H9 (cell line): ENCODE results near the gene PDHX. TPM values are rescaled to one million over a fixed set of nuclear protein-coding genes. Genes with fewer than 3 reads are reported as not detected.

Experiments
- DNase-seq: peaks from one replicate; pipeline ENCODE4 v3.0.0-alpha.2; 2017
- H2AFZ ChIP-seq: one replicate; pipeline ENCODE4 v1.6.1; 2013; ENCODE audit warnings: mild to moderate bottlenecking, low read length, control low read depth, moderate library complexity
- H2AK5ac ChIP-seq: 2 replicates; pipeline ENCODE4 v1.6.1; 2013; ENCODE audit warnings: low read length, control low read depth, mixed read lengths; ENCODE audit not compliant: insufficient read length
- H2BK120ac ChIP-seq: one replicate; pipeline ENCODE4 v1.6.1; 2013; ENCODE audit warnings: low read depth, mild to moderate bottlenecking, low read length, control low read depth, inconsistent platforms; ENCODE audit not compliant: poor library complexity, severe bottlenecking
- H2BK12ac ChIP-seq: 2 replicates; pipeline ENCODE4 v1.6.1; 2013; ENCODE audit warnings: low read length, control low read depth, mixed read lengths, low read depth; ENCODE audit not compliant: insufficient read length
- H2BK15ac ChIP-seq: 2 replicates; pipeline ENCODE4 v1.6.1; 2013; ENCODE audit warnings: low read depth, low read length, control low read depth
- H2BK20ac ChIP-seq: one replicate; pipeline ENCODE4 v1.6.1; 2013; ENCODE audit warnings: low read depth, mild to moderate bottlenecking, low read length, control low read depth, inconsistent platforms; ENCODE audit not compliant: poor library complexity, severe bottlenecking
- H2BK5ac ChIP-seq: 2 replicates; pipeline ENCODE4 v1.6.1; 2013; ENCODE audit warnings: low read length, control low read depth, mixed read lengths; ENCODE audit not compliant: insufficient read length
- H3K14ac ChIP-seq: 2 replicates; pipeline ENCODE4 v1.6.1; 2013; ENCODE audit warnings: low read length, control low read depth; ENCODE audit not compliant: insufficient read depth
- H3K18ac ChIP-seq: 2 replicates; pipeline ENCODE4 v1.6.1; 2013; ENCODE audit warnings: low read depth, mild to moderate bottlenecking, mixed read lengths, low read length, control low read depth; ENCODE audit not compliant: insufficient read length
- H3K23ac ChIP-seq: 2 replicates; pipeline ENCODE4 v1.6.1; 2013; ENCODE audit warnings: low read length, control low read depth, mixed read lengths, low read depth; ENCODE audit not compliant: insufficient read length
- H3K23me2 ChIP-seq: 2 replicates; pipeline ENCODE4 v1.6.1; 2013; ENCODE audit warnings: low read depth, mild to moderate bottlenecking, mixed read lengths, low read length, control low read depth; ENCODE audit not compliant: insufficient read length, poor library complexity, severe bottlenecking
- H3K27ac ChIP-seq: 2 replicates; pipeline ENCODE4 v1.5.1; 2013; ENCODE audit warnings: low read length, control low read depth, mixed read lengths, low read depth; ENCODE audit not compliant: insufficient read length
- H3K27me3 ChIP-seq: 2 replicates; pipeline ENCODE4 v1.6.1; 2013; ENCODE audit warnings: low read length, control low read depth, inconsistent platforms; ENCODE audit not compliant: insufficient read depth
- H3K4ac ChIP-seq: 2 replicates; pipeline ENCODE4 v1.6.1; 2013; ENCODE audit warnings: low read depth, mild to moderate bottlenecking, control low read depth, inconsistent platforms, low read length, moderate library complexity
- H3K4me1 ChIP-seq: 2 replicates; pipeline ENCODE4 v1.6.1; 2013; ENCODE audit warnings: low read length, control low read depth, inconsistent platforms; ENCODE audit not compliant: insufficient read depth
- H3K4me2 ChIP-seq: 2 replicates; pipeline ENCODE4 v1.6.1; 2013; ENCODE audit warnings: low read length, control low read depth, mixed read lengths; ENCODE audit not compliant: insufficient read length, insufficient read depth
- H3K56ac ChIP-seq: 2 replicates; pipeline ENCODE4 v1.6.1; 2013; ENCODE audit warnings: low read depth, mild to moderate bottlenecking, mixed read lengths, low read length, control low read depth; ENCODE audit not compliant: insufficient read length
- H3K79me1 ChIP-seq: 2 replicates; pipeline ENCODE4 v1.6.1; 2013; ENCODE audit warnings: low read depth, mild to moderate bottlenecking, moderate library complexity, low read length, control low read depth, inconsistent platforms; ENCODE audit not compliant: insufficient read depth, poor library complexity, severe bottlenecking
- H3K79me2 ChIP-seq: 2 replicates; pipeline ENCODE4 v1.6.1; 2013; ENCODE audit warnings: low read length, control low read depth, inconsistent platforms; ENCODE audit not compliant: insufficient read depth
- H3K9ac ChIP-seq: 2 replicates; pipeline ENCODE4 v1.6.1; 2013; ENCODE audit warnings: low read length, control low read depth, mixed read lengths; ENCODE audit not compliant: insufficient read length; ENCODE audit errors: extremely low read depth
- H3K9me3 ChIP-seq: one replicate; pipeline ENCODE4 v1.6.1; 2013; ENCODE audit warnings: low read depth, low read length, inconsistent platforms; ENCODE audit not compliant: control insufficient read depth
- H3T11ph ChIP-seq: one replicate; pipeline ENCODE4 v1.6.1; 2013; ENCODE audit warnings: mild to moderate bottlenecking, low read length, control low read depth, inconsistent platforms
- H4K20me1 ChIP-seq: one replicate; pipeline ENCODE4 v1.6.1; 2013; ENCODE audit not compliant: control insufficient read depth, insufficient read length, insufficient read depth
- H4K5ac ChIP-seq: 2 replicates; pipeline ENCODE4 v1.6.1; 2013; ENCODE audit warnings: low read depth, mild to moderate bottlenecking, mixed read lengths, low read length, control low read depth; ENCODE audit not compliant: insufficient read length
- H4K8ac ChIP-seq: replicated peaks from 2 replicates; pipeline ENCODE4 v1.6.1; 2013; ENCODE audit warnings: low read length, control low read depth, mixed read lengths, low read depth; ENCODE audit not compliant: insufficient read length
- H4K91ac ChIP-seq: 2 replicates; pipeline ENCODE4 v1.6.1; 2013; ENCODE audit warnings: low read depth, mild to moderate bottlenecking, moderate library complexity, mixed read lengths, low read length, control low read depth; ENCODE audit not compliant: insufficient read length
- H3K27ac Mint-ChIP-seq, 3 experiments: 2 replicates in 2 of 3; 3 replicates in 1 of 3; pipeline ENCODE4 v1.8.0; 2020 to 2021; ENCODE audit warnings: mixed read lengths in 3 of 3, mild to moderate bottlenecking in 1 of 3, moderate library complexity in 1 of 3
- H3K27me3 Mint-ChIP-seq: 2 replicates; pipeline ENCODE4 v1.8.0; 2021; ENCODE audit warnings: low read depth, mild to moderate bottlenecking, moderate library complexity, mixed read lengths
- H3K36me3 Mint-ChIP-seq, 3 experiments: 2 replicates in 2 of 3; 3 replicates in 1 of 3; pipeline ENCODE4 v1.8.0; 2020 to 2021; ENCODE audit warnings: low read depth in 3 of 3, mixed read lengths in 3 of 3; ENCODE audit not compliant: insufficient read depth in 1 of 3
- H3K4me1 Mint-ChIP-seq, 2 experiments: 2 replicates each; pipeline ENCODE4 v1.8.0; 2020; ENCODE audit warnings: mixed read lengths in 2 of 2
- H3K4me3 Mint-ChIP-seq, 2 experiments: 2 replicates in 1 of 2; 3 replicates in 1 of 2; pipeline ENCODE4 v1.8.0; 2020 to 2021; ENCODE audit warnings: mild to moderate bottlenecking in 2 of 2, mixed read lengths in 2 of 2, moderate library complexity in 1 of 2
- H3K9me3 Mint-ChIP-seq, 2 experiments: 2 replicates in 1 of 2; 3 replicates in 1 of 2; pipeline ENCODE4 v1.8.0; 2020; ENCODE audit warnings: mild to moderate bottlenecking in 2 of 2, mixed read lengths in 2 of 2, moderate library complexity in 1 of 2
- WGBS: extraction: QIAGEN DNeasy Blood & Tissue Kit; methylation state at CpG from one replicate; pipeline ENCODE4 v1.1.7; 2013; ENCODE audit warnings: missing lambda C conversion rate, low lambda C conversion rate, mixed read lengths; ENCODE audit not compliant: insufficient read length; ENCODE audit errors: extremely low coverage; 5-methylcytosine and 5-hydroxymethylcytosine counted together
- total RNA-seq: library from RNA; stranded (reverse); gene quantifications from 2 replicates; pipeline ENCODE4 v1.2.1, GENCODE V29; 2021
- TF ChIP-seq, protein P1 (sequence below): fragments of 200-600 bp; sonication (generic); conservative IDR thresholded peaks from 3 replicates; pipeline ENCODE4 v1.8.0; 2021; ENCODE audit warnings: antibody characterized with exemption, mild to moderate bottlenecking

The PDHX gene
- total RNA-seq, 1 experiment from 2014 or later = 40.1 TPM

DNA sequence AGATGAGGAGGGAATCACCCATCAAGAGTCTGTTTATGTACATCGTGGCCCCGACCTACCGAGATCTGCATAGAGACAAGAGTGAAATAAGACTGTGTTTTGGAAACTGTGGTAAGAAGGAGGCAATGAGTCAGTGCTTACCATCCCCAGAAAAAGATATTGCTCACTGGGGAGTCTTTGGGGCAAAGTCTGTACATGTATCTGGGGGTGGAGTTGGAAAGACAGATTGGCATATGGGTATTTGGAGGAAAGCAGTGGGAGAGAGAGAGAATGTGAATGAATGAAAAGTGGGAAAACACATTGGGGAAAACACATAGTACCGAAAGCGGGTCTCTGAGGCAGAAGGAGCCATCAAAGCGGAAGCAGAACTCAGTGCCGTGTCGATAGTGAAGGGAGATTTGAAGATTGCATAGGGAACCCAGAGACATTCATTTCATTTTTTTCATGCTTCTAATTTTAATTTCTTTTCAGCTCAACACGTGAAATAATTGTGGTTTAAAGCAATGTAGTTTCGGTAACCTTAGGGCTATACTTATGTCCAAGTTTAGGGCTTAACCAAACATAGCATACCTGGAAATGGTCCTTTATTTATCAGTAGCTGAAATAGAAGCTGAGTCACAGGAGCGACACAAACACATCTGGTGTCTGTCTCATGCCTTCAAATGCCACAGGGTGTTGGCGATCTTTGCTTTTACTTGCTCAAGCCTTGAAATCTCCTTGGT is 124.0 kb downstream of the PDHX start:
- Histone ChIP-seq H2BK5ac (no peak overlapping the region), H3K79me1 (no peaks in the 10 kb centered on the region), H4K20me1 (no peaks in the 10 kb centered on the region), H3K18ac (no peak overlapping the region), H2AK5ac (no peak overlapping the region), H2BK15ac (no peak overlapping the region), H3K56ac (no peak overlapping the region), H2BK120ac (no peak overlapping the region), H2BK12ac (no peak overlapping the region), H4K91ac (no peak overlapping the region), H3K27me3 (no peaks in the 10 kb centered on the region), H3K9ac (no peak overlapping the region), H3K4ac (no peak overlapping the region), H2AFZ (no peak overlapping the region), H3K9me3 (no peaks in the 10 kb centered on the region), H2BK20ac (no peak overlapping the region), H3K4me1 (no peaks in the 10 kb centered on the region), H4K8ac (no peak overlapping the region), H3K4me2 (no peak overlapping the region), H3K23me2 (no peaks in the 10 kb centered on the region), H3K79me2 (no peaks in the 10 kb centered on the region; the same call in 1 of the 2 replicates), H3K14ac (no peak overlapping the region), H3K23ac (no peak overlapping the region), H3T11ph (no peak overlapping the region), H4K5ac (no peak overlapping the region), H3K27ac (no peak overlapping the region)
- no CpG with 5 or more reads among the region's 12 CpGs for WGBS
- H3K27me3 Mint-ChIP-seq = peaks cover 2% of the 10 kb centered on the region; the same call in 1 of the 2 replicates
- TF ChIP-seq, protein P1, sequence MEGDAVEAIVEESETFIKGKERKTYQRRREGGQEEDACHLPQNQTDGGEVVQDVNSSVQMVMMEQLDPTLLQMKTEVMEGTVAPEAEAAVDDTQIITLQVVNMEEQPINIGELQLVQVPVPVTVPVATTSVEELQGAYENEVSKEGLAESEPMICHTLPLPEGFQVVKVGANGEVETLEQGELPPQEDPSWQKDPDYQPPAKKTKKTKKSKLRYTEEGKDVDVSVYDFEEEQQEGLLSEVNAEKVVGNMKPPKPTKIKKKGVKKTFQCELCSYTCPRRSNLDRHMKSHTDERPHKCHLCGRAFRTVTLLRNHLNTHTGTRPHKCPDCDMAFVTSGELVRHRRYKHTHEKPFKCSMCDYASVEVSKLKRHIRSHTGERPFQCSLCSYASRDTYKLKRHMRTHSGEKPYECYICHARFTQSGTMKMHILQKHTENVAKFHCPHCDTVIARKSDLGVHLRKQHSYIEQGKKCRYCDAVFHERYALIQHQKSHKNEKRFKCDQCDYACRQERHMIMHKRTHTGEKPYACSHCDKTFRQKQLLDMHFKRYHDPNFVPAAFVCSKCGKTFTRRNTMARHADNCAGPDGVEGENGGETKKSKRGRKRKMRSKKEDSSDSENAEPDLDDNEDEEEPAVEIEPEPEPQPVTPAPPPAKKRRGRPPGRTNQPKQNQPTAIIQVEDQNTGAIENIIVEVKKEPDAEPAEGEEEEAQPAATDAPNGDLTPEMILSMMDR = no peak
- DNase-seq = no peak
- no peaks in the 10 kb centered on the region for H3K36me3 Mint-ChIP-seq
- no peak overlapping the region for H3K4me3 Mint-ChIP-seq
- no peaks in the 10 kb centered on the region for H3K4me1 Mint-ChIP-seq
- H3K9me3 Mint-ChIP-seq = no peaks in the 10 kb centered on the region
- H3K27ac Mint-ChIP-seq = no peak overlapping the region; a peak in 1 of 7 replicates
